Hematopoietic multipotent progenitor cell treated with erythropoietin and hydrocortisone succinate and interleukin-3 and kit ligand, for 8 days (in vitro differentiated cells): ENCODE results near the gene PCDHGA8.
"Not testable (repeated sequence)": the region's sequence is repeated elsewhere in the genome, so short reads cannot be mapped to it uniquely, and the experiment has no call there.

Source experiments
- DNase-seq: peaks from one replicate; pipeline ENCODE4 v3.0.0-alpha.2; 2015

PCDHGA8 gene

GRCh38 chr5:141371572-141372475, 20.6 kb upstream of the PCDHGA8 start:
- DNase-seq: no peak

GRCh38 chr5:141373673-141374317, 18.6 kb upstream of the PCDHGA8 start, which contains the start of gene PCDHGA6:
TSS of gene PCDHGA6 (plus strand) at chr5:141373891. CDS start at chr5:141374084, 193 bp downstream.
- peak; percentile 4 for DNase-seq

- no peak for DNase-seq
These were observed 17.8 kb upstream of the PCDHGA8 start for GRCh38 chr5:141374627-141375026.

- DNase-seq: not testable (repeated sequence)
These were observed 16.8 kb upstream of the PCDHGA8 start for GRCh38 chr5:141375444-141376155.

- DNase-seq: no peak
These were observed 9.8 kb upstream of the PCDHGA8 start, which contains the start of gene PCDHGA7 for GRCh38 chr5:141382469-141383294. TSS of gene PCDHGA7 (plus strand) at chr5:141382742. CDS start at chr5:141382900, 158 bp downstream.

GRCh38 chr5:141383345-141383744, 9.1 kb upstream of the PCDHGA8 start:
- no peak for DNase-seq

- no peak for DNase-seq
These were observed 7.8 kb upstream of the PCDHGA8 start for GRCh38 chr5:141384471-141385267.

GRCh38 chr5:141387557-141388311, 4.7 kb upstream of the PCDHGA8 start, which contains the start of gene PCDHGB4:
TSS of gene PCDHGB4 (plus strand) at chr5:141387698. CDS start at chr5:141387885, 187 bp downstream.
- DNase-seq: peak; percentile 24

GRCh38 chr5:141388661-141389060, 3.8 kb upstream of the PCDHGA8 start:
- DNase-seq: no peak

- no peak for DNase-seq
These were observed 3.0 kb upstream of the PCDHGA8 start for GRCh38 chr5:141389153-141390042.

GRCh38 chr5:141393267-141393666, 834 bp downstream of the PCDHGA8 start:
- no peak for DNase-seq

- not testable (repeated sequence) for DNase-seq
These were observed 2.2 kb downstream of the PCDHGA8 start for GRCh38 chr5:141394401-141395187.

GRCh38 chr5:141397756-141398551, 5.5 kb downstream of the PCDHGA8 start, which contains the start of gene PCDHGB5:
TSS of gene PCDHGB5 (plus strand) at chr5:141397947. CDS start at chr5:141398128, 181 bp downstream.
- peak; percentile 34 for DNase-seq

GRCh38 chr5:141398608-141399007, 6.2 kb downstream of the PCDHGA8 start:
- DNase-seq: no peak

GRCh38 chr5:141399555-141400258, 7.3 kb downstream of the PCDHGA8 start:
- DNase-seq: no peak

GRCh38 chr5:141402553-141403243, 10.3 kb downstream of the PCDHGA8 start, which contains the start of gene PCDHGA9:
TSS of gene PCDHGA9 (plus strand) at chr5:141402778. CDS start at chr5:141402953, 175 bp downstream.
- peak; percentile 12 for DNase-seq
